Stimulated activated CD4-positive, alpha-beta T cell treated with anti-CD3 and anti-CD28 coated beads, Interleukin-12 subunit alpha, Interleukin-12 subunit beta, amount 100 ng/mL, for 4 hours (primary cell): Measurements from ENCODE around the gene AUP1.
A peak's percentile ranks its signal among the peaks of the same experiment; 100 is the strongest.

Experiments
- DNase-seq: peaks from one replicate; pipeline ENCODE4 v3.0.0-alpha.2; 2020

The AUP1 gene

GRCh38 chr2:74535440-74535965 lies 6.0 kb upstream of the AUP1 start:
- DNase-seq: no peak

- no peak for DNase-seq
Measured at GRCh38 chr2:74534411-74534810, 4.9 kb upstream of the AUP1 start.

GRCh38 chr2:74533464-74533863 lies 4.0 kb upstream of the AUP1 start:
- DNase-seq: no peak

GRCh38 chr2:74532222-74532621 lies 2.7 kb upstream of the AUP1 start:
- DNase-seq: no peak

GRCh38 chr2:74531666-74532065 lies 2.2 kb upstream of the AUP1 start:
- DNase-seq: no peak

GRCh38 chr2:74530239-74531187 lies 1.0 kb upstream of the AUP1 start:
- DNase-seq: peak; percentile 41

- DNase-seq: peak; percentile 27
Measured at GRCh38 chr2:74528600-74529356, 728 bp downstream of the AUP1 start.

- DNase-seq: no peak
Measured at GRCh38 chr2:74527741-74528140, 1.8 kb downstream of the AUP1 start.

GRCh38 chr2:74526649-74527230 lies 2.8 kb downstream of the AUP1 start:
- DNase-seq: no peak

GRCh38 chr2:74525717-74526648 lies 3.5 kb downstream of the AUP1 start, which contains the start of gene DQX1:
Gene DQX1 (minus strand): TSS chr2:74526231. CDS start chr2:74525729, 502 bp downstream.
- no peak for DNase-seq

- DNase-seq: no peak
Measured at GRCh38 chr2:74524955-74525716, 4.4 kb downstream of the AUP1 start.

- no peak for DNase-seq
Measured at GRCh38 chr2:74524005-74524404, 5.5 kb downstream of the AUP1 start.

GRCh38 chr2:74522516-74522915 lies 7.0 kb downstream of the AUP1 start:
- DNase-seq: no peak

GRCh38 chr2:74516650-74517049 lies 12.9 kb downstream of the AUP1 start:
- DNase-seq: no peak

GRCh38 chr2:74515981-74516633 lies 13.4 kb downstream of the AUP1 start:
- DNase-seq: peak; percentile 79

GRCh38 chr2:74515271-74515980 lies 14.1 kb downstream of the AUP1 start:
- no peak for DNase-seq

GRCh38 chr2:74514368-74515270 lies 14.9 kb downstream of the AUP1 start, which contains the start of gene TLX2:
Gene TLX2 (plus strand): TSS chr2:74514450. CDS start chr2:74514807, 357 bp downstream.
- DNase-seq: no peak

GRCh38 chr2:74513605-74514367 lies 15.7 kb downstream of the AUP1 start:
- DNase-seq: peak; percentile 24
